OCI-LY3 (cell line): Measurements from ENCODE around the gene ZNF280B.

ENCODE experiments used
- CTCF ChIP-seq: fragments of 200-600, 300-600 bp; sonication (generic); IDR thresholded peaks from 2 replicates; pipeline ENCODE4 v1.5.1; 2014; ENCODE audit warnings: antibody characterized with exemption, low read length, low read depth
- EZH2phosphoT487 ChIP-seq: fragments of 200-600 bp; shearing (Covaris generic); IDR thresholded peaks from 2 replicates; pipeline ENCODE4 v1.6.1; 2018; ENCODE audit warnings: antibody characterized with exemption, mixed run types, low read depth

GRCh38 chr22:22533417-22533816 lies 24.9 kb upstream of the ZNF280B start:
- TF ChIP-seq CTCF (no peak), EZH2phosphoT487 (no peak)
